Stimulated activated CD4-positive, alpha-beta T cell treated with anti-CD3 and anti-CD28 coated beads, Interleukin-2, amount 100 ng/mL, for 48 hours (primary cell): ENCODE measurements around the gene DNAJC5G.

Source experiments
- DNase-seq, 2 donors: peaks; one replicate each; pipeline ENCODE4 v3.0.0-alpha.2; 2020

The DNAJC5G gene

DNA sequence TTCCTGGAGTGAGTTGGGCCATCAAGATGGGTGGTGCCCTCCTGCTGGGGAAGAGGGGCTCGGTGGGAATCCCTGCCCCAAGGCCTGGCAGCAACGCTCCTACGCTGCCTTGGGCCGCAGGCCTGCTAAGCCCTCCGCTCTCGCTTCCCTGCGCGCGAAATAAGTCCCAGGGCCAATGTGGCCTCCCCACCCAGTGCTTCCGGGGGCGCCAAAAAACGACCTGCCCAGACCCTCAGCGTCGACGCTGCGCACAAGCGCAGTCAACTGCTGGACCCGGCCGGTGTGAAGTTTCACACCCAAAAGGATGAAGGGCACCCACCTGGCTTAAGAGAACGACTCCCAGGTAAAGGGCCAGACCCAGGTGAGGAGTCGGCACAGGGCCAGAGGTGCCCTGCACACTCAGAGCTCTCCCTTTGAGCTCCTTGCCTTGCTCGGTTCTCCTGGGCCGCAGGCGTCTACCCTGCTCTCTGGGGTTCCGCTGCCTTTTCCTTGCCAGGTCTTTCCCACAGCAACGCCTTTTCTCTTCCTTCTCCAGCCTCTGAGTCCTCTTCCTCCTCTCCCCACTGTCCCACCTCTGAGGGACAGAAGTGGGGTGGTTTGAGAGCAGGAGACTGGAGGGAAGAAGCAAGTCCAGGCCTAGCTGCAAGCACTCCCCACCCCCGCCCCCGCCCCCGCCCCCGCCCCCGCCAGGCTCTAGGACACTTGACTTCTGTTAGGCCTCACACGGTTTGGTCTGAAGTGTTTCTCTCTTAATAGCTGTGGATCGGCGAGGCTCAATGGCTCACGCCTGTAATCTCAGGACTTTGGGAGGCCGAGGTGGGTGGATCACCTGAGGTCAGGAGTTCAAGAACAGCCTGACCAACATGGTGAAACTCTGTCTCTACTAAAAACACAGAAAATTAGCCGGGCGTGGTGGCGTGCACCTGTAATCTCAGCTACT, at the start of gene DNAJC5G:
TSS of gene DNAJC5G (plus strand) at position 223 of the 940 bp plus-strand sequence. CDS start 1,296 bp downstream, outside the sequence.
- DNase-seq = no peak

DNA sequence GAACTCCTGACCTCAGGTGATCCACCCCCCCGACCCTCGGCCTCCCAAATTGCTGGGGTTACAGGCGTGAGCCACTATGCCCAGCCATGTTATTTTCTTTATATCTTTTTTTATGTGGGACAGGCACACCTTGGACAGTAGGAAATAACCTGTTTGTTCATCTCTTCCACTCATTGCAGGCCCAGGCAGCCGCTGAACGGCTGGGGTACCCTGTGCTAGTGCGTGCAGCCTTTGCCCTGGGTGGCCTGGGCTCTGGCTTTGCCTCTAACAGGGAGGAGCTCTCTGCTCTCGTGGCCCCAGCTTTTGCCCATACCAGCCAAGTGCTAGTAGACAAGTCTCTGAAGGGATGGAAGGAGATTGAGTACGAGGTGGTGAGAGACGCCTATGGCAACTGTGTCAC, 49.7 kb upstream of the DNAJC5G start:
- DNase-seq = no peak

DNA sequence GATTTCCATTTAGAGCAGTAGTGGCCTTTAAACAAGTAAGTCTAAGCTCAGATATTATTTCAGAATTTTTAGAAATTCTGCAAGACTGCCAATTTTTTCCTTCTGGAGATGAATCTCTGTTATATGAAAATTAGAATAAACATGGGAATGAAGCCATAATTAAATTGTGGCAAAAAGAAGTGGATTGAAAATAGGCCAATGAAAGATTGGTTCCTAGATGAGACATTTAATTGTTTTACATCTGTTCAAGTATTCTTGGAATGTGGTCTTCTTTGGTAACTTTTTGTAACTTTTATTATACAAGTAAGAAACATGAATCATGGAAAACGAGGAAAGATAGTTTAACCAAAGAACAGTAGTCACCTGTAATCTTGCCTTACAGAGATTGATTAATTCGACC, 47.7 kb upstream of the DNAJC5G start:
- no peak for DNase-seq

GRCh38 chr2:27231921-27232320, 43.3 kb upstream of the DNAJC5G start:
- no peak for DNase-seq

DNA sequence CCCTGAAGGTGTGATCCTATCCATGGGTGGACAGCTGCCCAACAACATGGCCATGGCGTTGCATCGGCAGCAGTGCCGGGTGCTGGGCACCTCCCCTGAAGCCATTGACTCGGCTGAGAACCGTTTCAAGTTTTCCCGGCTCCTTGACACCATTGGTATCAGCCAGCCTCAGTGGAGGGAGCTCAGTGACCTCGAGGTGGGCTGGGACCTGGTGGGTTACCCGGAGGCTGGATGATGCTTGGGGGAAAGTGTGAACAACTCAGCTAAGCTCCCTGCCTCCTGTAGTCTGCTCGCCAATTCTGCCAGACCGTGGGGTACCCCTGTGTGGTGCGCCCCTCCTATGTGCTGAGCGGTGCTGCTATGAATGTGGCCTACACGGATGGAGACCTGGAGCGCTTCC, 41.9 kb upstream of the DNAJC5G start:
- no peak for DNase-seq

- DNase-seq = no peak
Observed at GRCh38 chr2:27236136-27236535, 39.1 kb upstream of the DNAJC5G start.

- no peak for DNase-seq
Observed at GRCh38 chr2:27236626-27237025, 38.6 kb upstream of the DNAJC5G start.

- DNase-seq = no peak
Observed at GRCh38 chr2:27237341-27237945, 37.8 kb upstream of the DNAJC5G start.

DNA sequence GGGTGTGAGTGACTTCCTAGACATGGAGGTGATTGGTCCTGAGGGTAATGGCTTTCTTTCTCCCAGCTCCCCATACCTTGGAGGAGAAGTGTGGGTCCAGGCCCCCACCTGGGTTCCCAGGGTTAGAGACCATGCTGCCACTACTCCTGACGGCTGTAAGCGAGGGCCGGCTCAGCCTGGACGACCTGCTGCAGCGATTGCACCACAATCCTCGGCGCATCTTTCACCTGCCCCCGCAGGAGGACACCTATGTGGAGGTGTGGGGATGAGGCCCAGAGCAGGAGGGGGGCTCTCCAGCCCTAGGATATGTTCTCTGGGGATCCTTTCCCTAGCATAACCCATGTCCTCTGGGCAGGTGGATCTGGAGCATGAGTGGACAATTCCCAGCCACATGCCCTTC, 36.3 kb upstream of the DNAJC5G start:
- DNase-seq = no peak

DNA sequence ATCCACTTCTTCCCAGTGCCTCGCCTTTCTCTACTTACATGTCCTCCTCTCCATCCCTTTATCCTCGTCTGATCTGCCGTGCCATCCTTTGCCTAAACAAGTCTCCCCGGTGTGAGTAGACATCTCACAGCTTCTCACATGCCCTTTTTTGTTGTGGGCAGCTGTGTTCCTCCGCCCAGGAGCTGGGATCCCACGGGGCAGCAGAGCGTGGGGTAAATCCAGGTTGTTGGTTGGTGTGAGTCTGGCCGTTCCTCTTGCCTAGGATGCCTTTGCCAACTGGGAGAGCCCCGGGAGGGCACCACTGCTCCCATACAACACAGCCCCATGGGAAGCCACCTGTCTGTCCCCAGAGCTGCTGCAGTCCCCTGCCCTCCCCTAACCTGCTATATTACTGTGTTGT, 34.8 kb upstream of the DNAJC5G start:
- DNase-seq = no peak

DNA sequence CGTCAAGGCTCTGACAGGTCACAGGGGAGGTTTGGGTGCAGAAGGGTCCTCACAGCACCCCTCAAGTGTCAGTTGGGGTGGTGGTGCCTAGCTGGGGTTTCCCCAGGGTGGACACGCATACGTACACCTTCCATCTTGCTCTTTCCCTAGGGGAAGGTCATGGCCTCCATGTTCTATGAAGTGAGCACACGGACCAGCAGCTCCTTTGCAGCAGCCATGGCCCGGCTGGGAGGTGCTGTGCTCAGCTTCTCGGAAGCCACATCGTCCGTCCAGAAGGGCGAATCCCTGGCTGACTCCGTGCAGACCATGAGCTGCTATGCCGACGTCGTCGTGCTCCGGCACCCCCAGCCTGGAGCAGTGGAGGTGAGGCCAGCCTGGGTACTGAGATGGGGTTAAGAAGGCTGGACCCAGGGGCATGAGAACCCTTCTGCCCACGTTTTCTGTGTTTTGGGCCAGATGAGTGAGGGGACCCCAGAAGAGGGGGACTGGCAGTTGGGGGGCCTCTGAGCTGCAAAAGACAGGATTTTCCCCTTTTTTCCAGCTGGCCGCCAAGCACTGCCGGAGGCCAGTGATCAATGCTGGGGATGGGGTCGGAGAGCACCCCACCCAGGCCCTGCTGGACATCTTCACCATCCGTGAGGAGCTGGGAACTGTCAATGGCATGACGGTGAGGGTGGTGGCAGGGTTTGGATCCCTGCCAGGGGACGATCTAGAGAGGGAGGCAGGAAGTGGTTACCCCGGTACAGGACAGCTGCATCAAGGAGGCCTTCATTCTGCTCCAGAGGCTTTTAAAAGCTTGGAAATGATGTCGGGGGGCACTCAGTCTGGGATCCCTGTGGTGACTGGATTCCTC, 33.2 kb upstream of the DNAJC5G start:
- no peak for DNase-seq

- no peak for DNase-seq
Observed at GRCh38 chr2:27242614-27242951, 32.6 kb upstream of the DNAJC5G start.

DNA sequence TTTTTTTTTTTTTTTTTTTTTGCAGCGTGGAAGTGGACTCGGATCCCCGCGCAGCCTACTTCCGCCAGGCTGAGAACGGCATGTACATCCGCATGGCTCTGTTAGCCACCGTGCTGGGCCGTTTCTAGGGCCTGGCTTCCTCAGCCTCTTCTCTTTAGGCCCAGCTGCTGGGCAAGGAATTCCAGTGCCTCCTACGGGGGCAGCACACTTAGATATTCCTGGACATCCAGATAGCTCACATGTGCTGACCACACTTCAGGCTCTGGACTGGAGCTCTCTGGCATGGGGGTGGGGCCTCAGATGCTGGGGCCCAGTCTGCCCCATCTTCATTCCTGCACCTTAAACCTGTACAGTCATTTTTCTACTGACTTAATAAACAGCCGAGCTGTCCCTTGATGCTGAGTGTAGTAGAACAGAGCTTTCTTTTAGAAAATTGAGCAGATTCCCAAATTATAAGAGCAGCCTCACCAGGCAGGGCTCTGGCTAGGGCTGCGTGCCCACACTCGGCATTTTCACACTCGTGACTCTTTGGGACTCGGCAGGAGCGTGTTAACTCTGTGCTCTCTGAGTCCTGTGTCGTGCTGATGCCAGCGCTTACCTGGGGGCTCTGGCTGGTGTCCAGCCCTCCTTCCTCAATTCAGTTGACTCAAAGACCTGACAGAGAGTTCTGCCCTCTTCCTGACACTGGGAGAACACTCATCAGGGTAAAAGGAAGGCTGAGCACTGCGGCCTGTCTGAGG, 31.7 kb upstream of the DNAJC5G start:
- no peak for DNase-seq

DNA sequence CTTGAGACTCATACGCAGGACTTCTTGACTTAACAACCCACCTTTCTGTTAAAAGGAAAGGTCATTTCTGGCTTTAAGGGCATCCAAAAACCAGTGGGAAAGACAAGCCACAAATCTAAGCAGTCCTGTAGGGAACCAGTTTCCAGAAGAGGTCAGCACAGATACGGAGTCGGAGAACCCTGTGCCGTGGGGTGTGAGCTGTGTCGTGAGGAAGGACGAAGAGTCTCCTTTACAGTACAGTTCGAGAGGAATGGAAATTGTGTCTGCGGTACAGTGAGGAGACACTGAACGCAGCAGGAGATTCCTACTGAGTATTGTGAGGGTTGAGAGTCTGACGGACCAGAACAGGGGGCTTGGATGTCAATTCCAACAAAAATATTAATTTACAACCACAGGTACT, 30.1 kb upstream of the DNAJC5G start:
- DNase-seq = no peak

GRCh38 chr2:27245626-27246025, 29.6 kb upstream of the DNAJC5G start:
- no peak for DNase-seq

GRCh38 chr2:27247893-27248292, 27.3 kb upstream of the DNAJC5G start:
- no peak for DNase-seq

GRCh38 chr2:27249159-27249890, 25.9 kb upstream of the DNAJC5G start:
- DNase-seq = no peak

DNA sequence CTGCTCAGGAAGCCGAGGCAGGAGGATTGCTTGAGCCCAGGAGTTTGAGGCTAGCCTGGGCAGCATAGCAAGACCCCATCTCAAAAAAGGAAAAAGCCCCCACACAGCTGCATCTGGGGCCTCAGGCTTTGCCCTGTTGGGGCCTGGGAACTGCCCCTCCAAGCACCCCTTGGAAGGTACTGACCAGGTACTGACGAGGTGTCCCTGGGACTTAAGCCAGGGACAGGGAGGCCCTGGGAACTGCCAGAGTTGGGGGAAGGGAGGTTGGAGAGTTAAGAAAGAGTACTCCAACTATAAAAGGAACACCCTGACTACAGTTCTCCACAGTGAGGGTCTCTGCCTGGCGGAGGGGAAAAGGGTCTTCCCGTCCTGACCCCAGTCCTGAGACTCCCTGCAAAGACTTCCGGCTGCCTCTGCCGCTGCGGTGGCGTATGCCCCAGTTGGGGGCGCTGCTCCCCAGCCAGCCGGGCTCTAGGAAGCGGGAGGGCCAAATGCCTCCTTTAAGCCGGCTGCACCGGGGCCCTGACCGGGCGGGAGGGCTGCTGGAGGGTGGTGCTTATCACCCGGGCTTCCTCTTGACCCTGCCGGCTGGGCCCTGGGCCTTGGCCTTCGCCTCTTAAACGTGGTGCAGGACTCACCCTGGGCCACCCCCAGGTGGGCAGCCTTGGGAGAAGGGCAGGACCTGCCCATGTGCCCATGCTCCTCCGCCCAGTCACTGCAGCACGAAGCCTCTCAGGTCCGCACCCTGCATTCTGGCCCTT, 25.2 kb upstream of the DNAJC5G start:
- peak; percentile 58 to 64 for DNase-seq

GRCh38 chr2:27250652-27251379, 24.4 kb upstream of the DNAJC5G start:
- DNase-seq = no peak

DNA sequence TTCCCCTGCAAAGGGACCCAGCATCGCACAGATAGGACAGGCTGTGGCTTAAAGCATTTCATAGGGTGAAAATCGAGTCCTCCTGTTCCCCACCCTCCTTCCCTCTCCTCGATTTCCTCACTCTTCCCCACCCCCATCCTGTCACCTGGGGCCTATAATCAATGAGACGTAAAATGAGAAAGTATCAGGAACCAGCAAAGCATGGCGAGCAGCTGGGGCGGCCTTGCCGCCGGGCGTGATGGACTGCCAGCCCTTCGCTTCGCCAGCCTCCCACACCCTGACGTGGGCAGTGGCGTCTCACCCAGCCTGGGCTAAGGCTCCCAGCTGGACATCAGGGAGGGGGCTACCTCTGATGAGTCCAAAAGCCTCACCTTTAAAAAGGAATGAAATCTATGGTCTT, 23.5 kb upstream of the DNAJC5G start:
- no peak for DNase-seq

GRCh38 chr2:27255187-27255586, 20.0 kb upstream of the DNAJC5G start:
- no peak for DNase-seq
